GM19043 (cell line): ENCODE measurements around the gene MPHOSPH6.
"Not testable (repeated sequence)": the region's sequence is repeated elsewhere in the genome, so short reads cannot be mapped to it uniquely, and the experiment has no call there.

ENCODE experiments used
- ATAC-seq: cut with Tn5 transposase; IDR thresholded peaks from one replicate; pipeline ENCODE4 v1.9.1; 2021; ENCODE audit warnings: low read depth; ENCODE audit not compliant: unreplicated experiment

The MPHOSPH6 gene, protein sequence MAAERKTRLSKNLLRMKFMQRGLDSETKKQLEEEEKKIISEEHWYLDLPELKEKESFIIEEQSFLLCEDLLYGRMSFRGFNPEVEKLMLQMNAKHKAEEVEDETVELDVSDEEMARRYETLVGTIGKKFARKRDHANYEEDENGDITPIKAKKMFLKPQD

GRCh38 chr16:82169861-82170845 is at the start of gene MPHOSPH6:
Gene MPHOSPH6 (minus strand): TSS chr16:82170224. CDS start chr16:82170175, 49 bp downstream.
- ATAC-seq: peak; percentile 88

- no peak for ATAC-seq
Measured at GRCh38 chr16:82219298-82219697, 49.3 kb upstream of the MPHOSPH6 start.

GRCh38 chr16:82209314-82209713 is 39.3 kb upstream of the MPHOSPH6 start:
- not testable (repeated sequence) for ATAC-seq

DNA sequence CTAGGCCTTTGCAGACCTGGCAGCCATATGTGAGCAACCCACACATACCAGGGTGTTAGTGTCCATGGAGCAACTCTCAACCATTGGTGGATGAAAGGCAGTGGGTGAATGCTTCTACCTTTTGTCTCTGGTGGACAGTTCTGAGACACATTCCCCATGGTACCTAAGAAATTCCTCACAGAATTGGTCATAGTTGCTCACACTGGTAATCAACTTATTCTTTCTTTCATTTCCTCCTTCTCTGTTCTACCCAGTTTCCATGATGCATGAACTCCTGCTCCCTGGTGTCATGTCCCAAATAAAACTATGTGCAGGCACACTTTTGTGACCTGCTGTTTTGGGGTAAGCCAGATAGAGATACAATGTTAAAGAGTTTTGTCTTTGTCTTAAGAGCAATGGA is 33.2 kb upstream of the MPHOSPH6 start:
- ATAC-seq: no peak

DNA sequence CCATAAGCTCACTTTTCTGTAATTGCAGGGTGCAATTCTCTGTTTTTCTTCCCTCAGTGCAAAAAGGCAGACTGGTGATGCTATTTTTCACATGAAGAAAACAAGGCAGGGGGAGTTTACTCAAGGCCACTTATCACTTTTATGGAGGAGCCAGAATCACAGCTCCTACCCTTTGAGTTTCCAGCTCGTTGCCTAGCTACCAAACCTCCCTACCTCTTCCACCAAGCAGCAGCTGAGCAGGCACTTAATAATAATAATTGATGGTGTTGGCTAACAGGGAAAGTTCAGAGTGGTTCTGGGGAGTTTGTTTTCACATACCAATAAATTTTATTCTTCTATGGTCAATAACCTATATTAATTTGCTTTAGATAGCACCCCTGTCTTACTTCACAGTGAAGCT is 31.9 kb upstream of the MPHOSPH6 start:
- ATAC-seq: no peak

- no peak for ATAC-seq
Measured at GRCh38 chr16:82201351-82201750, 31.3 kb upstream of the MPHOSPH6 start.

- no peak for ATAC-seq
Measured at GRCh38 chr16:82199209-82199608, 29.2 kb upstream of the MPHOSPH6 start.

DNA sequence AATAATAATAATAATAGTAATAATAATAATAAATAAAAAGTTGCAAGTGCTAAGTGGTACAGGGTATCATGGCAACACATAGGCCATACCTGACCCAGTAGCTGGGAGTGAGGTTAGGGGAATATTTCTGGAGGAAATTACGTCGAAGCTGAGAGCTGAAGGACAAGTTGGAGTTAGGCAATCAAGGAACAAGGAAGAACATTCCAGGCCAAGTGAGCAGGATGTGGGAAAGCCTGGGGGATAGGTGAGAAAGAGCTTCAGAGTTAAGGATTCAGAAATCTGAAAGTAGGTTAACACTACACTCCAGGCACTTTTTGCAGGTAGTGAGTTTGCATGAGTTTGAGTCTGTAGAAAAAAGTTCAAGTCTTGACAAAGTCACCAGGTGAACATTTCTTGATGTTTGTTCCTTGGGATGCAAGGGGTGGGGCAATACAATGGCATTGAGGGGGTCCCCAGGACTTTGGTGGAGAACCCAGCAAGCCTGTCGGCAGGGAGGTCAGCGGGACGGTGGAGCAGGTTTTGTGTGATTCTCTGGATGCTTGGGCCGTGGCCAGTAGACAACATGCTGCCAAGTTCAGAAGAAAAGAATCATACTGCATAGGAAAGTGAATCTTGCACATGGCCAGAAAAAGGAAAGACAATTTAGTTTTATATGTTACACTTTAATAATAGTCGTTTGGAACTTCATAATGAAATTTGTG is 27.7 kb upstream of the MPHOSPH6 start:
- no peak for ATAC-seq

DNA sequence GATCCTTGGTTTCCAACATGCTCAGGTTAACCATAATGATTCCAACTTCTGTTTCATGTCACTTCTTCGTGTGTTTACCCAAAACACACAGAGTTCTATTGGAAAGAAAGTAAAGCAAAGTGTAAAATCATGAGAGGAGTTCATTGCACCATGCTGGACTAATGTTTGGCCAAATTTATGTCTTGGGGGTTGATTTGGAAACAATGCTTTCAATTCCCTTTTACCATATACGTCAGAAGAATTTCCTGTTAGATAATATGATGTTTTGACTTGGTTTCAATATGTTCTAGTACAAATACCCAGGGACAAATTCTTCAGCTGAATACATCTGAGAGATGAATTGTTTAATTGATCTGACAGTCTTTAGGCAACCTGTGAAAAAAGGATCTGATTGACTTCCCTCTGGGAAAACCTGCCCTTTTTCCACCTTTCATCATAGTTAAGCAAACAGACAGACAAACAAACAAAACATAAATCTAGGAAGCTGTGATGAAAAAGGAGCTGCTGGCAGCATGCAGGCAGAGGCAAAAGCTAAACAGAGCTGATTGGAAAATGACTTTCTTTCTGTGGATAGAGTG is 26.0 kb upstream of the MPHOSPH6 start:
- no peak for ATAC-seq

GRCh38 chr16:82194086-82194485 is 24.1 kb upstream of the MPHOSPH6 start:
- no peak for ATAC-seq

- ATAC-seq: no peak
Measured at GRCh38 chr16:82192665-82193064, 22.6 kb upstream of the MPHOSPH6 start.

DNA sequence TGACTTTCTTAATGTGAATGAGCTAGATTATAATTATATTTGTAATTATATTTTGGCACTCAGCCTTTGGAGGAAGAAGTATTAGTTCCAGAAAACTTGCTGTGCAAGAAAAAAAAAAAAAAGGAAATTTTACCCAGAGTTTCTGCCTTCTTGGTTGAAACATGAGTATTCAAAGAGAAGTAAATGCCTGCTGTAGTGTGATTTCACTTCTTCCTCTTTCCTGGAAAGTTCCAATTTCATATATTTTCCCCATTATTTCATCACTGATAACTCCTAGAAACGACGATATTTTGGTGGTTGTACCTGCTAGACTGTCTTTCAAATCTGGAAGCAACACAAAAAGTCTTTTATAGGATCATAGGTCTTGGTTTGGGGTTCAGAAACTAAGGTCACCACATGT is 20.4 kb upstream of the MPHOSPH6 start:
- no peak for ATAC-seq

GRCh38 chr16:82187829-82188228 is 17.8 kb upstream of the MPHOSPH6 start:
- no peak for ATAC-seq

GRCh38 chr16:82185012-82185411 is 15.0 kb upstream of the MPHOSPH6 start:
- ATAC-seq: no peak

DNA sequence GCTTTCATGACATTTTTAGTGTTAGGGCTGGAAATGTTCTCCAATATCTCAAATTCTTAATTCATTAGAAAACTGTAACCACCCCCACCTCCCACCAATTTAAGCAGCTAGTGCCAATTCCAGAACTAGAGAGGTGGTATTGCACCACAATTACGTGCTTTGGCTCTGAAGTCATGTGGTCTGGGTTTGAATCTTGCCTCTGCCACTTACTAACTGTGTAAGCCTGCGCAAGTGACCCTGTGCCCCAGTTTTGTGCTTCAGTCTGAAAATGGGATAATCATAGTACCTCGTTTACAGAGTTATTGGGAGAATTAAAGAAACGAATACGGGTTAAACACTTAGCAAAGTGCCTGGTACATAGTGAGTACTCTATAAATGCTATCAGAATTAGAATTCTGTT is 14.2 kb upstream of the MPHOSPH6 start:
- ATAC-seq: no peak

GRCh38 chr16:82183004-82183397 is 13.0 kb upstream of the MPHOSPH6 start:
- no peak for ATAC-seq

- ATAC-seq: no peak
Measured at GRCh38 chr16:82182266-82183003, 12.4 kb upstream of the MPHOSPH6 start.

- ATAC-seq: no peak
Measured at GRCh38 chr16:82181461-82182185, 11.6 kb upstream of the MPHOSPH6 start.

- ATAC-seq: no peak
Measured at GRCh38 chr16:82178352-82178751, 8.3 kb upstream of the MPHOSPH6 start.

DNA sequence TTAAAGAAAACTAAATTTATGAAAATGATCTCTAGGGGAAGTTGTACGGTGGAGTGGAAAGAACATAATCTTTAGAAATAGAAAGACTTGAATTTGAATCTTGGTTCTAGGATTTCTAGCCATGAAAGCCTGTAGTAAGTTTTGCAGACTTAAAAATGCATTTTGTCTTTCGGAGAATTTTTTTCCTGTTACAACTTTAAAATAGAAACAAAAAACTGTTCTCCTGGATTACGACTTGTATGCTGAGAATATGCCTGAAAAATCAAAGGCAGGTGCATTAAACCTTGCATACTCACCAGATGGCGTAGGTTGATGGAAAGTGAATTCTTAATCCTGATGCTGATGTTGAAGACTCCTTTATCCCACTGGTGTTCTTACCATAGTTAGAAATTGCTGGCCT is 7.5 kb upstream of the MPHOSPH6 start:
- ATAC-seq: no peak
